Coronary artery (tissue), 2 donors: ENCODE data around the gene CHST15.
A peak's percentile ranks its signal among the peaks of the same experiment; 100 is the strongest.

Experiments
- DNase-seq: peaks from one replicate; pipeline ENCODE4 v3.0.0-alpha.2; 2017; ENCODE audit warnings: low spot score
- H3K27ac ChIP-seq, 2 donors: fragments of 200-600 bp; sonication (generic); one replicate each; pipeline ENCODE4 v1.5.1; 2016 to 2019
- H3K4me3 ChIP-seq: fragments of 200-600 bp; sonication (generic); 2 replicates; pipeline ENCODE4 v1.5.1; 2016; ENCODE audit warnings: mild to moderate bottlenecking, moderate library complexity
- CTCF ChIP-seq: fragments of 200-600 bp; sonication (generic); IDR thresholded peaks from one replicate; pipeline ENCODE4 v1.5.1; 2019; ENCODE audit warnings: antibody characterized with exemption

Gene CHST15

DNA sequence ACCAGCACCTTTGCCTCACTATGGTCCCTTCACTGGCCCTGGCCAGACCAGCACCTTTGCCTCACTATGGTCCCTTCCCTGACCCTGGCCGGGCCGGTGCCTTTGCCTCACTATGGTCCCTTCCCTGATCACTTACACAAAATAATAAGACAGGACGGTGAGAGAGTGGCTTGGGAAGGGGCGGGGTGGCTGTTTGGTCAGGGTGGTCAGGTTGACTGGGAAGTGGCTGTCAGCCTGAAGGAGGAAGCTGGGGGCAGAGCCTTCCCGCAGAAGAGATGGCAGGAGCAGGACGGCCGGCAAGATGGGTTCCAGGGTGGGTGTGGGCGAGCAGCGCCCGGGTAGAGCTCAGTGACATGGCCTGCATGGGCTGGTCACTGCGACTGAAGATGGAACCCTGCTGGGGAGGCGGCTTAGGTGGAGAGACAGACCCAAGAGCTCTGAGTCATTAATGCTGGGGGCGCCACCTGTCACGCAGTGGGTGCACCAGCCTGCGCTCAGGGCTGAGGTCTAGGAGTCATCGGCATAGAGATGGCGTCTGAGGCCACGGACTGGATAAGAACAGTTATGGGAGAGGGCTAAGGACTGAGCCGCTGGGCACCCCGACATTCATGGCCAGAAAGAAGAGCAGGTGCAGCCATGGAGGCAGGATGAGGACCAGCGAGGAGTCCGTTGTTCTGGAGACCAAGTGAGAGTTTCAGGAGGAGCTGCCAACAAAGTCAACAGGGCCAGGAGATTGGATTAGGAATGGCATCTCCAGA lies 91.8 kb downstream of the CHST15 start:
- no peak for TF ChIP-seq CTCF
- Histone ChIP-seq H3K27ac (no peak overlapping the region), H3K4me3 (no peak overlapping the region)

DNA sequence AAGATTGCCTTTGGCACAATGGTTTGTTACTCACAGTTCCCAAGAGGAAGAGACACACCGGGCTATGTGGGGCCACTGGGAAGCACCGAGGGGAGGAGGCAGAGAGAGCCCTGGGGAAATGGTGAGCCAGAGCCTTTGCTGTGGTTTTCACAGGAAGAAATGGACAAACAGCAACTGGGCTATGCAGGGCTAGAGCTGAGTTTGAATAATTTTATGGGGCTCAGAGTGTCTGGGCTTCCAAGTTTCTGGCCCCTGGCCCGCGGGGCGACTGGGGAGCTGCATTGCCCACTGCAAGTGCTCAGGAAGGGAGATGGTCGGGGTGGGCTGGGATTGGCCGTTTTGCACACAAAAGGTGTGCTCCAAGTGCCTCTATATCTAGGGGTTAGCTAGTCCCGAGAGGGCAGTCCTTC lies 92.6 kb downstream of the CHST15 start:
- no peak overlapping the region for H3K27ac ChIP-seq
- DNase-seq, result peak; percentile 62
- no peak overlapping the region for H3K4me3 ChIP-seq
- no peak for TF ChIP-seq CTCF

More for the DNA sequence above, 91.8 kb downstream of the CHST15 start:
- peak; percentile 62 for DNase-seq

DNA sequence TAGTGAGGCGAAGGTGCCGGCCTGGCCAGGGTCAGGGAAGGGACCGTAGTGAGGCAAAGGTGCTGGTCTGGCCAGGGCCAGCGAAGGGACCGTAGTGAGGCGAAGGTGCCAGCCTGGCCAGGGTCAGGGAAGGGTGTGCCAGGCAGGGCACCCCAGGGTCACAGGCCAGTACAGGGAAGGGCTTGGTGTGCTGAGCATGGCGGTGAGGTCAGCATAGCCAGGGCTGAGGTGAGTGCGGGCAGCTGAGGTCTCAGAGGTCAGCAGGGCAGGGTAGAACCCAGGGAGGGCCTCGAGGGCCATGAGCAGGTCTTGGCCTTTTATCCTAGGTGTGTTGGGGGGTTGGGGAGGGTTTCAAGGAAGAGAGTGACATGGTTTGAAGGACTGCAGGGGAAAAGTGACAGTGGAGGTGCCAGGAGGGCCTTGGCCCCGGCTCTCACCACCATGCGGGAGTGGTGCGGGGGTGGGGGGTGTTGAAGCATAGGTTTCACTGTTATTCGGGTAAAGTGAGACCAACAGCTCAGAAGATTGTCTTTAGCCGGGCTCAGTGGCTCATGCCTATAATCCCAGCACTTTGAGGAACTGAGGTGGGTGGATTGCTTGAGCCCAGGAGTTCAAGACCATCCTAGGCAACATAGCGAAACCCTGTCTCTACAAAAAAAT lies 93.3 kb downstream of the CHST15 start:
- Histone ChIP-seq H3K4me3 (no peak overlapping the region), H3K27ac (no peak overlapping the region)
- peak; percentile 57 for DNase-seq
- TF ChIP-seq CTCF, result no peak

DNA sequence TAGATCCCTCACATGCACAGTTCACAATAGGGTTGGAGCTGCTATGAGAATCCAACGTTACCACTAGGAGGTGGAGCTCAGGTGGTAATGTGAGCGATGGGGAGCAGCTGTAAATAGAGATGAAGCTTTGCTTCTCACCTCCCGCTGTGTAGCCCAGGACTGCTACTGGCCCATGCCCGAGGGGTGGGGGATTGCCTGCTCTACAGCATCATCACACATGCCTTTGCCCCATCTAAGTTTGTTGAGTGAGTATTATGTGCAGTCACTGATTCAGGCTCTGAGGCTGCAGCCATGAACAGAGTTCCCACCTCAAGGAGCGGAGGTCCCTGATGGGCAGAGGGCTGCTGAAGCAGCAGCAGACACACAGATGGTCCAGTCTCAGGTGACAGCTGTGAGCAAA lies 94.1 kb downstream of the CHST15 start:
- Histone ChIP-seq H3K4me3 (no peak overlapping the region), H3K27ac (no peak overlapping the region)
- TF ChIP-seq CTCF, result no peak
- DNase-seq, result peak; percentile 58

DNA sequence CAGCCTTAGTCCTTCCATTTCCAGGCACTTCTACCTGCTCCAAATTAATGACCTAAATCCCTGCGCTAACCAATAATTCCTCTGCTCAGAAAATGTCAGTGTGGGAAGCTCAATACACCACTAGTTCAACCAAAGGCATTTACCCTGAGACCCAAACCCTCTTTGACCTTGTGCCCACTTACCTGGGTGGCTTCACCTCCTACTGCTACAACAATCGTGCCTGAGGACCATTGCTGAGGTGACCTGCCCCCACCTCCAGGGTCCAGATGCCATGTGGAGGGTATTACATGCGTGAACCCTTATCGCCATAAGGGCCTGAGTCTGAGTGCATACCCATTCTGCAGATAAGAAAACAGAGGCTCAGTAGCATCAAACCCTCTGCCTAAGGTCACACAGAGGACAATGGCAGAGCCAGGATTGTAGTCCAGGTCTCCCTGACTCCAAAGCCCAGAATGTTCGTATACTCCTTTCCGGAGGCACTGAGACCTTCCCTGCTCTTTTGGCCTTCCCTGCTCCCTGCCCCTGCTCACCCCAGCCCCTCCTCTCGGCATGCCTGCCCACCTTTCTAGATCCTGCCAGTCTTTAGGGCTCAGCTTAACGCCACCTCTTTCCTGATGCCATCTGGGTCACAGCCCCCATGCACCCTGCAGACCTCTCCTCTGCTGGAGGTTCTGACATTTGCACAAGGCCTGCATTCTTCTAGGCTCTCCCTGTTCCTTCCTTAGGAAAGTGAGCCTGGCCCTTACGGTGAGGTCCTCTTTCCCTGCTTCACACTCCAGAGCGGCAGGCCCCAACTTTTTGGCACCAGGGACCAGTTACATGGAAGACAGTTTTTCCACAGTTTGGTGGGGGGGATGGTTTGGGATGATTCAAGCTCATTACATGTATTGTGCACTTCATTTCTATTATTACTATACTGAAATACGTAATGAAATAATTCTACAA lies 94.9 kb downstream of the CHST15 start:
- peak; percentile 69 for DNase-seq
- TF ChIP-seq CTCF, result no peak
- peak overlapping the region in 1 of 2 donors; percentile 58 for H3K27ac ChIP-seq
- no peak overlapping the region for H3K4me3 ChIP-seq

GRCh38 chr10:123997486-123998196 lies 95.8 kb downstream of the CHST15 start:
- no peak overlapping the region for H3K4me3 ChIP-seq
- peak overlapping the region in 1 of 2 donors; percentile 58 for H3K27ac ChIP-seq
- TF ChIP-seq CTCF, result no peak
- peak; percentile 72 for DNase-seq
